Stimulated activated CD4-positive, alpha-beta T cell treated with anti-CD3 and anti-CD28 coated beads, Interleukin-4, amount 100 ng/mL, for 4 hours (primary cell): Measurements from ENCODE around the gene ZNF730.
"Not testable (repeated sequence)": the region's sequence is repeated elsewhere in the genome, so short reads cannot be mapped to it uniquely, and the experiment has no call there.

Experiments used
- DNase-seq, 2 experiments: peaks; one replicate each; pipeline ENCODE4 v3.0.0-alpha.2; 2020

Gene ZNF730

DNA sequence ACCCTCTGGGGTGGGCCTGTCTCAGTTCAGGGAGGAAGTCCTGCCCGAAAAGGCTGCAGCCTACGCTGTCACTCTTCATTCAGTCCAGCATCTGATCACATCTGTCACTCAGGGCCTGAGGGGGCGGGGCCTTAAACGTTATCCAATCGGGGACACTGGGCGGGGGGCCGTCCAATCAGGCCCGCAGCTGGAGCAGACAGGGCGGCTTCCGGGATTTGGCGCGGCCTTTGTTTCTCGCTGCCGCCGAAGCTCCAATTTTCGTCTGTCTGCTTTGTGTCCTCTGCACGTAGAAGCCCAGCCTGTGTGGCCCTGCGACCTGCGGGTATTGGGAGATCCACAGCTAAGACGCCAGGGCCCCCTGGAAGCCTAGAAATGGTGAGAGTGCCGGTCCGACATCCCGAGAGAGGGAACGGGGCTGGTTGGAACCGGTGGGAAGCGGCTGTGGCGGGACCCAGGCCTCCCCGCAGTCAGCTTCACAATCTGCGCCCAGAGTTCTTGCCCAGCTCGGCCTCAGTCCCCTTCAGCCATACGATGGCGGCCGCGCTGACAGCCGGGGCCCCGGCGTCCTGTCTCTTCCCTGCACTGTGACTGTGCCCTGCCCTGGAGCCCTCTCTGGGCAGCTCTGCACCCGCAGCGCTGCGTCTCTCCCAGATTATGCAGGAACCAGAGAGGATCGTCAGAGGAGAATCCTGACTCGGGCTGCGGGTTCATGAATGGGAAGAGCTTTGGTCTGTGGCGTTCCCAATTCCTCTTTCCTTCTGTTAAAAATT, at the start of gene ZNF730:
Gene ZNF730 (plus strand): TSS at position 224 of the 770 bp plus-strand sequence. CDS start 149 bp downstream, at position 373.
- peak; percentile 19 to 29 for DNase-seq

DNA sequence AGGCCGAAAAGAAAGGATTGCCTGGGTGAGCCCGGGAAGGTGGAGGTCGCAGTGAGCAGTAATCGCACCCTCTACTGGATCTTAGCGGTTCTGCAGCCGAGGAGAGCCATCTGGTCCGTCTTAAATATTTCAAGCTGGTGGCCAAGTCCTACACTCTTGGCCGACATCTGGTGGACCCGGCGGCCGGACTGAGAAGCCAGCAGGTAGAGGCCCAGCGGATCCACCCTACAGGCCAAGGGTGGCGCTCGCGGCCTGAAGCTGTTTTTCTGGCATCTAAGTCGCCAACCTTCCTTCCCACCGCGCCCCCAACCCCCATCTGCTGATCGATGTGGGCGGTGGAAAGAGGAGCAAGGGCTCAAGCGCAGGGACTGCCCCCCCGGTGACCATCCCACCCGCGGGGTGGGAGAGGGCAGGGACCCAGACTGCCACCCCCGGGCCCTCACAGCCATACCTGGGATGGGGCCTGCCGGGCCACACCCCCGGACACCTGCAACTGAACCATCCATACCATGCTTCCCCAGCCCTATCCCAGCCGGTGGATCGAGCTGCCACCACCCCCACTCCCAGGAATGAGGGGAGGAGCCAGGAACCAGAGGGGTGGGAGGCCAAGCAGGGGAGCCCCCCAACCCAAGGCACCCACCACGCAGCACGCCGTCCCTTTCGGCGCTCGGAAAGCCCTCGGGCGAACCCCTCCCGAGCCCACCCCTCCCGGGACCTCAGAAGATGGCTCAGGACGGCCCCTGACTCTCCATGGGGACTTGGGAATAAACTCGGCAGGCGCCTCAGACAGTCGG, 46.3 kb upstream of the ZNF730 start:
- DNase-seq, result no peak

DNA sequence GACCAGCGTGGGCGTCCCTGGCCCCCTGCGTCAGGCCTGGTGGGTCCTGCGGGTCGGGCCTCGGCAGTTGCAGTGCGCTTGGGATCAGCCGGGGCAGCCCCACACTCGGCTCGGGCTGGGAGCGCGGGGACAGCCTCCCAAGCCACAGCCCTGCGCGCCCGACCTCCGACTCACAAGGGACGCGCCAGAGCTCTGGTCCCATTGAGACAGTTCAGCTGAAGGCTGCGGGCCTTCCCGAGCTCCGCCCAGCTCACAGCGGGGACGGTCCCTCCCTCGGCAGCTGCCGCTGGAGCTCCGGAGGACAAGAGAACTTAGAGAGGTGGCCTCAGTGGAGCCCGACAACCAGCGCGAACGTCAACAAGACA, 45.7 kb upstream of the ZNF730 start:
- DNase-seq, result no peak

DNA sequence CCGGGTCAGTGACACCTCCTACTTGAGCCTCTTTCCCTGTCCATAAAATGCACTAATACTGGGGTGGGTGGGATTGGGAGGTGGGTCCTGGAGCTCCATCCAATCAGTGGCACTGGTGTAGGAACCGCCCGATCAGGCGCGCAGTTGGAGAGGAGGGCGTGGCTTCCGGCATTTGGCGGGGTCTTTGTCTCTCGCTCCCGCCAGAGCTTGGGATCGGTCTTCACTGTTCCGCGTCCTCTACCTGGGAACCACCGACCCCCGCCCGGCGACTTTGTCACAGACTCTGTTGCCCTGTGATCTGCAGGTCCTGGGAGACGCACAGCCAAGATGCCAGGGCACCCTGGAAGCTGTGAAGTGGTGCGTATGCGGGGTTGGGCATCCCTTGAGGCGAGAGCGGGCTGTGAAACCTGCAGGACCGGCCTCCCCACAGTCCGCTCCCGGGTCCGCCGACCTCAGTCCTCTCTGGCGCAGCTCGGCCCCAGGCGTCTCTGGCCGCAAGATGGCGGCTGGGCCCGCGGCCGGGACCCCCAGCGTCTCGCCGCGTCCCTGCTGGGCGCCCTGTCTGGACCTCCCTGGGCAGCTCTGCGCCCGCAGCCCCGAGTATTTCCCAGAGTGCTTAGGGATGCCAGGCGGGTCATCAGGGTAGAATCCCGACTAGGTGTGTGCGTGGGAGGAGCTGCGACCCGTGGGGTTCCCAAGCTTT, 41.6 kb upstream of the ZNF730 start:
- DNase-seq, result no peak

DNA sequence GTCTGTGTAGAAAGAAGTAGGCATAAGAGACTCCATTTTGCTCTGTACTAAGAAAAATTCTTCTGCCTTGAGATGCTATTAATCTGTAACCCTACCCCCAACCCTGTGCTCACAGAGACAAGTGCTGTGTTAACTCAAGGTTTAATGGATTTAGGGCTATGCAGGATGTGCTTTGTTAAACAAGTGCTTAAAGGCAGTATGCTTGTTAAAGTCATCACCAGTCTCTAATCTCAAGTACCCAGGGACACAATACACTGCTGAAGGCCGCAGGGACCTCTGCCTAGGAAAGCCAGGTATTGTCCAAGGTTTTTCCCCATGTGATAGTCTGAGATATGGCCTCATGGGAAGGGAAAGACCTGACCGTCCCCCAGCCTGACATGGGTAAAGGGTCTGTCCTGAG, 39.0 kb upstream of the ZNF730 start:
- not testable (repeated sequence) for DNase-seq

DNA sequence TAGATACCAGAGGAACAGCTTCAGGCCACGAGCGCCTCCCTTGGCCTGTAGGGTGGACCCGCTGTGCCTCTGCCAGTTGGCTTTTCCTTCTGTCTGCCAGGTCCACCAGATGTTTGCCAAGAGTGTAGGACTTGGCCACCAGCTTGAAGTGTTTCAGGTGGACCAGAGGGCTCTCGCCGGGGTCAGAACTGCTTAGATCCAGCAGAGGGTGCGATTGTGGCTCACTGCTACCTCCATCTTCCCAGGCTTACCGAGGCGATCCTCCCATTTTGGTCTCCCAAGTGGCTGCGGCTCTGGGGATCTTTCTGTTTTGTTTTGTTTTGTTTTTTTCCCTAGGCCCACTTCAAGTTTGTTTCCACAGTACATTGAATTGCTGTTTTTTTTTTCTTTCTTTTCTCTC, 23.0 kb upstream of the ZNF730 start:
- no peak for DNase-seq

DNA sequence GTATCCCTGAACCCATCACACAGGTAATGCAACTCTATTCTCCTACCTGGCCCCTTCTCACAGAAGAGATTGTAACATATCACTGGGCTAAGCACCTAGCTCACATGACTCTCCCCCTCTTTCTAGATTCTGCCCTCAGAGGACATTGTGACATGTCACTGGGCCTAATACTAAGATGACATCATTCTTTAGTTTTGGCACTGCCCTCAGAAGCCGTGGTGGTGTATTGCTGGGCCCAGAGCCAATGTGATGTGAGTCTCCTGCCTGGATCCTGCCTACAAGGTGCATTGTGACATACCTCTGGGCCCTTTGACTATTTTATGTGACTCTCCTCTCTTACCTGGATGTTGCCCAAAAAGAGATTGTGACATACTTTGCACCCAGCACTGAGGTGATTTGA, 21.4 kb upstream of the ZNF730 start:
- DNase-seq, result no peak

DNA sequence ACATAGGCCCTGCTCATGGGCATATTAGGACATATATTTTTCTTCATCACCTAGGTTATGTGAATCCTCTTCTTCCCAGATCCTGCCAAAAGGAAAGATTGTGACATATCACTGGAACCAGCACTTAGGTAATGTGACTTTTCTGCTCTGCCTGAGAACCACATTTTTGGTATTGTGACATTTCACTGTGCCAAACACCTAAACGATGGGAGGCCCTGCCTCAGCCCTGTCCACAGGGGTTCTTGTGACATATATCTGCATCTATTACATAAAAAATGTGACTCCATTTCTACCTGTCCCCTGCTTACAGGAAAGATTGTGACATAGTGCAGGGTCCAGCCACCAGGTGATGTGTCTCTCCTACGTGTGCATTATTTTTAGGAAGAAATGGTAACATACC, 18.5 kb upstream of the ZNF730 start:
- DNase-seq, result no peak

DNA sequence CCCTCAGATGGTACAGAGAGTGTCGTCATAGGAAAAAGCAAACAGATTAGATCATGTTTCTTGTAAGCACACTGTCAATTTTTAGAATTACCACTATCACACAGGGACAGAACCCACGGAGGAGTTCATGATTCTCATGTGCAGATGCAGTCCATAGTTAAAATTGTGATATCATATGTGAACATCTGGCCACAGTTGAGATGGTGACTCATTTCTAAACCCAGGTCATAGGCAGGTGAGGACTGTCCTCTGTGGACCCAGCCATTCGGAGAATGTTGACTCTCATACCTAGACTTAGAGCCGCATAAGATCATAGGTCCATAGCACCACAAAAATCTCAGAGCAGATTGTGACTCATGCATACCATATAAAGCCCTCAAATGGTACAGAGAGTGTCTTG, 17.8 kb upstream of the ZNF730 start:
- DNase-seq, result no peak

DNA sequence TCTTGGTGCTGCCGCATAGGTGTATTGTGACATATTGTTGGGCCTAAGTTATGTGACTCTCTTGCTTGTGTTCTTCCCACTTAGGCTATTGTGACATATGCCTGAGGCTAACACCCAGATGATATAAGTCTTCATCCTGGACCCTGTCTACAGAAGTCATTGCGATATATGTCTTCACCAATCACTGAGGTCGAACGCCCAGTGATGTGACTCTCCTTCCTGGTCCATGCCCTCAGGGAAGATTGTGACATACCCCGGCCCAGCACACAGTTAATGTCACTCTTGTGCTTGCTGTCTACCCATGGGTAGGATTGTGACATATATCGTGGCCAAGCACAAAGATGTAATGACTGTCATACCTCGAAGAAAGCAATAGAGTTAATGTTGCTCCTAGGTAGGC, 16.9 kb upstream of the ZNF730 start:
- DNase-seq, result no peak

DNA sequence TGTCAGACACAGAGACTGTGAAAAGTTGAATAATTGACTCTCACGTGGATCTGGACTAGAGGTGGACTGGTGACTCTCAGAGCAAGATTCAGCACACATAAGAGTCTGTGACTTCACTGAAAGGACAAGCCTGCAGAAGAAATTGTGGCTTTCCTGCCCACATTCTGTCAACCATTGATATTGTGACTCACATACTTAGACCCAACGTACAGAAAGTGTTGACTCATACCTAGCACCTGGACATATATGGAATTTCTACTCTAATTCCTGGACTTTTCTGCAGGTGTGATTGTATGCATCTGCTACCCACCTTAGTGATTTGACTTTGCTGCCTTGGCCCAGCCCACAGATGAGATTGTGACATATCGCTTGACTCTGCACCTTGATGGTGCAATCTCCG, 15.6 kb upstream of the ZNF730 start:
- no peak for DNase-seq

DNA sequence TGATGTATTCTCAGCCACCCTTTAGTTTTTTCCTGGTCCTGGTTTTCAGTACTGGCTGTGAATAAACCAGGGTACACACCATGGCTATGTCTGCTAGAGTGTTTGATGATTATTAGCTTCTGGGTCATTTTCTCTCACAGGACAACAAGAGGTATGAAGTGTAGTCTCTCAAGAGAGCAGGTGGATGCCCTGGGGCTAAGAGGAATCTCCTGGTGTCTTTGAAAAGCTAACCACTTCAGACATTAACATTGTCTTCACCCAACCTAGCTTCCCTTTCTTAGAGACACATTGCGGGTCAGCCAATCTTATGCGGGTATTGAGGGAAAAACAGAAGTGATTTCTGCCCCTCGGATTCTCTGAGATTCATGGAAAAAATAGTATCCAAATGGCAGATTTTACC, 1.6 kb downstream of the ZNF730 start:
- no peak for DNase-seq

DNA sequence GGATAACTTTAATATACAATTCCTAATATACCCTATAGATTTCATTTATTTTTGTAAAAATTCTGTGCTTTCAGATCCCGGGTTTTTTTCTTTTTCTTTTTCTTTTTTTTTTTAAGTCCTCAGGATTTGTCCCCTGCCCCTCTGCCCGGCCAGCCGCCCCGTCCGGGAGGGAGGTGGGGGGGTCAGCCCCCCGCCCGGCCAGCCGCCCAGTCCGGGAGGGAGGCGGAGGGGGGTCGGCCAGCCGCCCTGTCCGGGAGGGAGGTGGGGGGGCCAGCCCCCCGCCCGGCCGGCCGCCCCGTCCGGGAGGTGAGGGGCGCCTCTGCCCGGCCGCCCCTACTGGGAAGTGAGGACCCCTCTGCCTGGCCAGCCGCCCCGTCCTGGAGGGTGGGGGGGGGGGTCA, 17.4 kb downstream of the ZNF730 start:
- not testable (repeated sequence) for DNase-seq

DNA sequence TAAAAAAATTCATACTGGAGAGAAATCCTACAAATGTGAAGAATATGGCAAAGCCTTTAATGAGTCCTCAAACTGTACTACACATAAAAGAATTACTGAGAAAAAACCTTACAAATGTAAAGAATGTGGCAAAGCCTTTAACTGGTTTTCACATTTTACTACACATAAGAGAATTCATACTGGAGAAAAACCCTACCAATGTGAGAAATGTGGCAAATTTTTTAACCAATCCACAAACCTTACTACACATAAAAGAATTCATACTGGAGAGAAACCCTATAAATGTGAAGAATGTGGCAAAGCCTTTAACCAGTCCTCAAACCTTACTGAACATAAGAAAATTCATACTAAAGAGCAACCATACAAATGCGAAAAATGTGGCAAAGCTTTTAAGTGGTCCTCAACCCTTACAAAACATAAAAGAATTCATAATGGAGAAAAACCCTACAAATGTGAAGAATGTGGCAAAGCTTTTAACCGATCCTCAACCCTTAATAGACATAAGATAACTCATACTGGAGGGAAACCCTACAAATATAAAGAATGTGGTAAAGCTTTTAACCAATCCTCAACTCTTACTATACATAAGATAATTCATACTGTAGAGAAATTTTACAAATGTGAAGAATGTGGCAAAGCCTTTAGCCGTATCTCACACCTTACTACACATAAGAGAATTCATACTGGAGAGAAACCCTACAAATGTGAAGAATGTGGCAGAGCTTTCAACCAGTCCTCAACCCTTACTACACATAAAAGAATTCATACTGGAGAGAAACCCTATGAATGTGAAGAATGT, 29.0 kb downstream of the ZNF730 start:
- DNase-seq, result no peak

DNA sequence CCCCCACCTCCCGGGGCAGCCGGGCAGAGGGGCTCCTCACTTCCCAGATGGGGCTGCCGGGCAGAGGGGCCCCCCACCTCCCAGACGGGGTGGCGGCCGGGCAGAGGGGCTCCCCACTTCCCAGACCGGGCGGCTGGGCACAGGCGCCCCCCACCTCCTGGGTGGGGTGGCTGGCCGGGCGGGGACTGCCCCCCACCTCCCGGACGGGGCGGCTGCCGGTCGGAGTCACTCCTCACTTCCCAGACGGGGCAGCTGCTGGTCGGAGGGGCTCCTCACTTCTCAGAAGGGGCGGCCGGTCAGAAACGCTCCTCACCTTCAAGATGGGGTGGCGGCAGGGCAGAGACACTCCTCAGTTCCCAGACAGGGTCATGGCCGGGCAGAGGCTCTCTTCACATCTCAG, 43.9 kb downstream of the ZNF730 start:
- no peak for DNase-seq

DNA sequence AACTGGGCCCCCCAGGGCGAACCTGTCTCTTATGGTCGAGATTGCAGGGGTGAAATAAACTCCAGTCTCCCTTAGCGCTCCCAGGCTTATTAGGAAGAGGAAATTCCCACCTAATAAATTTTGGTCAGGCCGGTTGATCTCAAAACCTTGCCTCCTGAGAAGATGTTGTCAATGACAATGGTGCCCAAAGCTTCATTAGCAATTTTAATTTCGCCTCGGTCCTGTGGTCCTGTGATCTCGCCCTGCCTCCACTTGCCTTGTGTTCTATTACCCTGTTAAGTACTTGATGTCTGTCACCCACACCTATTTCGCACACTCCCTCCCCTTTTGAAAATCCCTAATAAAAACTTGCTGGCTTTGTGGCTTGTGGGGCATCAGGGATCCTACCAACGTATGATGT, 51.5 kb downstream of the ZNF730 start:
- not testable (repeated sequence) for DNase-seq

DNA sequence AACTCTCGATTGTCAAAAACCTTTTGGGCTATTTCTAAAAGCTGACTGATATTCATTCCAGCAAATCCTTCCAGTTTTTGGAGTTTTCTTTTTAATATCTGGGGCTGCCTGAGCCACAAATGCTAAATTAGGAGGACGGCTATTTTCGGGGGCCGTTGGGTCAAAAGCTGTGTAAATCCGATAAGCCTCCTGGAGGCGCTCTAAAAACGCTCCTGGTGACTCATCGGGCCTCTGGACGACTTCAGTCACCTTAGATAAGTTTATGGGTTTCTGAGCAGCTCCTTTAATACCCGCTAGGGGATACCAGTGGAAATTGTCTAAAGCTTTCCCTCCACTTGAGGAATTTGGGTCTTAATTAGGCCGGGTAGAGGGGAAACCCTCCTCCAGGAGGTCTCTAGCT, 66.4 kb downstream of the ZNF730 start:
- no peak for DNase-seq

DNA sequence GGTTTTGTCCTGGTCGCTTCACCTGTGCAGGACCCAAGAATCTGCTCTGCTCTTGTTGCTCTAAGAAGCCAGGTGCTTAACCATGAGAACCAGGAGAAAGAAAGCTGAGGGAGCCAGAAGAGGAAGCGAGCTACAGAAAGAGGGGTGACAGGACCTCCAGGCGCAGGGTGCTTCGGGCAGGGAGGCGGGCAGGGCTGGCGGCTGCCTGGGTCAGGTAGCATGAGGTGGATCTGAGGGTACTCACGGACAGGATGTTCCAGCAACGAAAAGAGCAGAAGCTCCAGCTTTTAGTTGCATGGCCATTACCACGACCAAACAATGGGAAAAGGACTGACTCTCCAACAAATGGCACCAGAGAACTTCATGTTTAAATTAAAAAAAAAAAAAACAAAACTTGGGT, 73.5 kb downstream of the ZNF730 start:
- no peak for DNase-seq
